Measurements from ENCODE around the gene LYPD6B. TPM values are rescaled to one million over a fixed set of nuclear protein-coding genes. Genes with fewer than 3 reads are reported as not detected.

The LYPD6B gene
- total and polyA plus RNA-seq, 2 donors (not counting 3 experiments of a cell fraction or from before 2014, with no cell fraction given): not detected

- Histone ChIP-seq H3K36me3 (ENCODE audit: control insufficient read depth in 2 of 2, extremely low read depth in 1 of 2, insufficient read depth in 2 of 2, low read length in 2 of 2) (no peaks in the 10 kb centered on the region), H3K79me2 (ENCODE audit: control insufficient read depth, insufficient read depth, low read length) (no peaks in the 10 kb centered on the region), H3K4me2 (ENCODE audit: insufficient read depth, low read length) (no peak overlapping the region), H2AFZ (ENCODE audit: low read depth, low read length) (no peak overlapping the region), H3K9me1 (replicated peaks; ENCODE audit: control insufficient read depth, extremely low read depth, insufficient read depth, low read length) (no peaks in the 10 kb centered on the region), H3K27me3 (ENCODE audit: control insufficient read depth in 2 of 2, insufficient read depth in 2 of 2, low read length in 2 of 2) (peaks cover 2 to 3% of the 10 kb centered on the region in 2 experiments), H3K4me3 (replicated peaks in 1 of 3; ENCODE audit: insufficient read depth in 1 of 3, low read depth in 1 of 3, low read length in 3 of 3) (no peak overlapping the region), H3K9ac (replicated peaks; ENCODE audit: extremely low read depth, insufficient read depth, low read length) (no peak overlapping the region), H3K9me3 (replicated peaks; ENCODE audit: control insufficient read depth, insufficient read depth, low read length) (no peaks in the 10 kb centered on the region), H3K27ac (ENCODE audit: insufficient read depth, low read depth, low read length) (no peak overlapping the region), H3K4me1 (ENCODE audit: control insufficient read depth, extremely low read depth, insufficient read depth, low read length) (no peaks in the 10 kb centered on the region), H4K20me1 (replicated peaks; ENCODE audit: control insufficient read depth, extremely low read depth, insufficient read depth, low read length) (no peaks in the 10 kb centered on the region)
- FAIRE-seq (no peak), DNase-seq (ENCODE audit: low read depth, low spot score) (no peak)
- intact Hi-C loops (cut with micrococcal nuclease) (no loop called here), dilution Hi-C loops (cut with MboI; ENCODE audit: extremely low pct_ligation_motif_present, low sequenced_read_pairs) (no loop called here)
- CTCF ChIA-PET: interaction anchor here (1.7 to 7.2 kb wide), 5 partner anchors 13 to 559 kb away, joined by 3 to 212 read pairs (median 58); no protein-coding TSS in a partner anchor
- no peak for TF ChIP-seq POLR2AphosphoS5 (IDR thresholded peaks at IDR 0.05; ENCODE audit: insufficient read depth, low read depth, low read length)
- TF ChIP-seq JUN (IDR thresholded peaks at IDR 0.05; ENCODE audit: borderline replicate concordance, insufficient read depth, insufficient read length, low read depth): no peak
- POLR2A ChIA-PET: no interaction called here
- no TSS peak for BruUV-seq (replicated peaks)
Observed at GRCh38 chr2:149015501-149015900, 23.0 kb upstream of the LYPD6B start.

GRCh38 chr2:149015926-149016563 lies 22.5 kb upstream of the LYPD6B start:
- POLR2A ChIA-PET: no interaction called here
- peaks cover 2 to 3% of the 10 kb centered on the region in 2 experiments for H3K27me3 ChIP-seq (ENCODE audit: control insufficient read depth in 2 of 2, insufficient read depth in 2 of 2, low read length in 2 of 2)
- no peak overlapping the region for H3K4me3 ChIP-seq (replicated peaks in 1 of 3; ENCODE audit: insufficient read depth in 1 of 3, low read depth in 1 of 3, low read length in 3 of 3)
- H2AFZ ChIP-seq (ENCODE audit: low read depth, low read length): no peak overlapping the region
- H3K79me2 ChIP-seq (ENCODE audit: control insufficient read depth, insufficient read depth, low read length): no peaks in the 10 kb centered on the region
- H3K36me3 ChIP-seq (ENCODE audit: control insufficient read depth in 2 of 2, extremely low read depth in 1 of 2, insufficient read depth in 2 of 2, low read length in 2 of 2): no peaks in the 10 kb centered on the region
- no peaks in the 10 kb centered on the region for H4K20me1 ChIP-seq (replicated peaks; ENCODE audit: control insufficient read depth, extremely low read depth, insufficient read depth, low read length)
- no peaks in the 10 kb centered on the region for H3K9me3 ChIP-seq (replicated peaks; ENCODE audit: control insufficient read depth, insufficient read depth, low read length)
- no TSS peak for BruUV-seq (replicated peaks)
- DNase-seq (ENCODE audit: low read depth, low spot score) (no peak), FAIRE-seq (no peak)
- no peak overlapping the region for H3K27ac ChIP-seq (ENCODE audit: insufficient read depth, low read depth, low read length)
- H3K4me2 ChIP-seq (ENCODE audit: insufficient read depth, low read length): no peak overlapping the region
- CTCF ChIA-PET: interaction anchor here (1.0 to 7.2 kb wide), 13 partner anchors 13 to 1080 kb away, joined by 3 to 212 read pairs (median 6); partner anchors contain the start of genes MBD5 and ORC4
- no peak overlapping the region for H3K9ac ChIP-seq (replicated peaks; ENCODE audit: extremely low read depth, insufficient read depth, low read length)
- TF ChIP-seq POLR2A (IDR thresholded peaks at IDR 0.05; ENCODE audit: low read depth, low read length) (no peak), JUN (IDR thresholded peaks at IDR 0.05; ENCODE audit: borderline replicate concordance, insufficient read depth, insufficient read length, low read depth) (no peak), GATA2 (IDR thresholded peaks at IDR 0.05; ENCODE audit: insufficient read depth, insufficient read length, low read depth, low read length) (no peak), MYC (IDR thresholded peaks at IDR 0.05; ENCODE audit: low read depth, low read length) (no peak), CTCF (IDR thresholded peaks at IDR 0.05; ENCODE audit: extremely low read depth in 1 of 2, insufficient read depth in 1 of 2, low read depth in 1 of 2, low read length in 2 of 2) (no peak), POLR2AphosphoS5 (IDR thresholded peaks at IDR 0.05; ENCODE audit: insufficient read depth, low read depth, low read length) (no peak), EZH2 (IDR thresholded peaks at IDR 0.05; ENCODE audit: borderline replicate concordance, low read depth, low read length, severe bottlenecking) (no peak), MAX (IDR thresholded peaks at IDR 0.05; ENCODE audit: insufficient read depth, insufficient read length) (no peak), FOS (IDR thresholded peaks at IDR 0.05; ENCODE audit: borderline replicate concordance, insufficient read depth, low read length) (no peak)
- dilution Hi-C loops (cut with MboI; ENCODE audit: extremely low pct_ligation_motif_present, low sequenced_read_pairs) (no loop called here), intact Hi-C loops (cut with micrococcal nuclease) (no loop called here)
- H3K9me1 ChIP-seq (replicated peaks; ENCODE audit: control insufficient read depth, extremely low read depth, insufficient read depth, low read length): no peaks in the 10 kb centered on the region
- no peaks in the 10 kb centered on the region for H3K4me1 ChIP-seq (ENCODE audit: control insufficient read depth, extremely low read depth, insufficient read depth, low read length)

Data from endothelial cell of umbilical vein (primary cell).